ENCODE measurements around the gene FGF7. TPM values are rescaled to one million over a fixed set of nuclear protein-coding genes. Genes with fewer than 3 reads are reported as not detected.
"Not testable (repeated sequence)": the region's sequence is repeated elsewhere in the genome, so short reads cannot be mapped to it uniquely, and the experiment has no call there.

FGF7 gene
- total RNA-seq, 4 donors from 2014 or later, result 102 to 240 (median 175) TPM

DNA sequence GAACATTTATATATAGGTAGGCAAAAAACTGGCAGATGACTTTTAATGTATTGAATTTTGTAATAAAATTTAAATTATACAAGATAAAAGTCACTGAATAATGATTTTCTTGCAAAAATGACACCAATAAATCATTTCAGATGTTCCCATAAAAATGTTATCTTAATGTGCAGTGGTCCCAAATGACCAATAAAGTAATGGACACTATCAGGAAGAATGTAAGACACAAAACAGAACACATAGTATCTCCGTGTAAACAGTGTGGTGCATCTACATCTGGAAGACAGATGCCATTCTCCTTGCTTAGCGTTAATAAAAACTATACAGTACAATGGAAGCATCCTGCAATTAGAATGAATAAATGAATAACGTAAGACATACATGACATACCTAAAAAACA is 41.5 kb downstream of the FGF7 start:
- no peak for DNase-seq (ENCODE audit: low spot score in 2 of 2)
- Histone ChIP-seq H3K4me3 (no peak overlapping the region), H3K9me3 (no peaks in the 10 kb centered on the region), H3K27ac (no peak overlapping the region), H3K27me3 (no peaks in the 10 kb centered on the region), H3K4me1 (peaks cover 4 to 82% (median 15%) of the 10 kb centered on the region in 4 donors), H3K36me3 (no peaks in the 10 kb centered on the region)
- TF ChIP-seq CTCF (IDR thresholded peaks at IDR 0.05), result no peak
- TF ChIP-seq POLR2A (IDR thresholded peaks at IDR 0.05), result no peak
- no peak for TF ChIP-seq EP300 (IDR thresholded peaks at IDR 0.05)
- WGBS, 2 donors, result 76 to 84% methylated on average over 3 of the region's 3 CpGs

DNA sequence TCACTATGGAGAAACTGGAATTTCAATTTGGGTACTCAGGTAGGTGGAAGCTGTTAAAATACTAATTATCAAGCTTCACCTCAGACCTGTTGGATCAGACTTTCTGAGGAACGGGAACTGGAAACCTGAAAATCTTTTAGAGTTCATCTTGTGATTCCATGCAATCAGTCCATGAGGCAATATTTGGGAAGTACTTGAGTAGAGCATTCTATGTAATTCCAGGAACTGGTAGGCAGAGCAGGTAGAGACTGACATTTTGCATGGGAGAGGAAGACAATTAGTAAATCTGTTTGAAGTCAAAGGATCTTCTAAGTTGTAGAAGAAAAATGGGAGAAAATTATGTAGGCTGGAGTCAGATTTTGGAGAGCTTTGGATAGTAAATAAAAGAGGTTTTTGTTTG is 43.1 kb downstream of the FGF7 start:
- 85 to 86% methylated on average over 1 of the region's 1 CpG for WGBS, 2 donors

DNA sequence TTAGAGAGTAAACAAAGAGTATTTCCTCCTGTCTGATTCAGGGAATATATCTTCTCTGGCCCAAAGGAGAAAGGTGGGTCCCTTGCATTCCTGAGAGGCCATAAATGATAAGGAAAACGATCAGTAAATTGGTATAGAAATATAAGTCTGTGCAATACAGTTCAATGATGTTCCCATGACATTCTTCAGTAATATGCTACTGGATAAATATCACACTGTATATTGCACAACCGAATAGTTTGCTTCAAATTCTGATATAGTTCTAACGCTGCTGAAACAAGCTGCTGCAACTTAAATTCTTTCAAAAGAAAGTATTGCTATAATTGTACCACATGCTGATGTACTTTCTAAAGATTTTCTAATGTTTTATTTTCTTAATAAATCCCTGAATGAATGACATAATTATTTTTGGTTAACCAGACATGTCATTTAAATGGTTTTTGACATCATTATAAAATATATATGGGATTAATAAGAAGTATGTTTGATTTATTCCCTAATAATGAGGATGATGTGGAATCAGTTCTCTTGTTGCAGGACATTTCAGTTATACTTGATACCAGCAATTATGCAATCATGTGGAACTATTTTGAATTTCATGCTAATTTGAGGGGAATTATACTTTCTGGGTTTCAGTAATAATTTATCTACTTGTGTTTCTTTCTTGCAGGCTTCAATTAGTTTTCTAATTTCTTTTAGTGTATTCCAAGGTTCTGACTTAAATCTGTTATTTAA is 44.9 kb downstream of the FGF7 start:
- Histone ChIP-seq H3K4me1 (peaks cover 0 to 59% (median 0%) of the 10 kb centered on the region in 4 donors), H3K4me3 (peak overlapping the region in 1 of 4 donors; percentile 22)

More for the DNA sequence above, 43.1 kb downstream of the FGF7 start:
- Histone ChIP-seq H3K4me3 (peak overlapping the region in 2 of 4 donors; percentile 12 to 32), H3K27ac (peak overlapping the region; percentile 37 to 78 (median 70)), H3K27me3 (no peaks in the 10 kb centered on the region), H3K36me3 (no peaks in the 10 kb centered on the region), H3K9me3 (no peaks in the 10 kb centered on the region), H3K4me1 (peaks cover 4 to 68% (median 11%) of the 10 kb centered on the region in 4 donors)
- DNase-seq (ENCODE audit: low spot score in 2 of 2), result no peak
- TF ChIP-seq CTCF (IDR thresholded peaks at IDR 0.05) (no peak), POLR2A (IDR thresholded peaks at IDR 0.05) (no peak), EP300 (IDR thresholded peaks at IDR 0.05) (no peak)

DNA sequence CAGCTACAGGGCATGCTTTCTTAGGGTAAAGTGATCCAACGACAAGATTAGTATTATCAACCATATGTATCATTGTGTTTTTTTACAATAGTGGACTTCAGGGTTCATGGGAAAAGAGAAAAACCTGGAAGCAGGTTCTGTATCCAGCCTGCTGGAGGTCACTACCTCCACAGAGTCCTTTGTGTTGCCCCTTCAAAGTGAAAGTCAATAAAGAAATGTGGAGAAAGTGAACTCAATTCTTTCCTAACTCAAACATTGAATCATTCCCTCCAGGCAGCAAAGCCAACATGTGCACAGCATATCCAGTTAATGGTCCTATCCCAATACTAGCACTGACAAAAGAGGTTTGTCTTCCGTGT is 45.4 kb downstream of the FGF7 start:
- DNase-seq (ENCODE audit: low spot score in 2 of 2), result no peak
- 32 to 44% methylated on average over 2 of the region's 2 CpGs for WGBS, 2 donors
- Histone ChIP-seq H3K27ac (peak overlapping the region in 3 of 4 donors; percentile 17 to 78 (median 63)), H3K36me3 (no peaks in the 10 kb centered on the region), H3K9me3 (no peaks in the 10 kb centered on the region), H3K27me3 (no peaks in the 10 kb centered on the region), H3K4me1 (peaks cover 0 to 54% (median 0%) of the 10 kb centered on the region in 4 donors), H3K4me3 (peak overlapping the region in 2 of 4 donors; percentile 4 to 22)
- TF ChIP-seq EP300 (IDR thresholded peaks at IDR 0.05) (peak in 1 of 2 donors; percentile 17), POLR2A (IDR thresholded peaks at IDR 0.05) (no peak), CTCF (IDR thresholded peaks at IDR 0.05) (no peak)

More for the DNA sequence above, 44.9 kb downstream of the FGF7 start:
- TF ChIP-seq EP300 (IDR thresholded peaks at IDR 0.05), result no peak
- H3K27ac ChIP-seq, result peak overlapping the region; percentile 17 to 78 (median 70)
- H3K36me3 ChIP-seq, result no peaks in the 10 kb centered on the region
- DNase-seq (ENCODE audit: low spot score in 2 of 2), result no peak
- no peaks in the 10 kb centered on the region for H3K9me3 ChIP-seq
- H3K27me3 ChIP-seq, result no peaks in the 10 kb centered on the region
- WGBS, 2 donors, result 52 to 56% methylated on average over 3 of the region's 3 CpGs

GRCh38 chr15:49471248-49471647 is 48.2 kb downstream of the FGF7 start:
- H3K27ac ChIP-seq; H3K36me3 ChIP-seq; DNase-seq (ENCODE audit: low spot score in 2 of 2); H3K9me3 ChIP-seq; H3K4me3 ChIP-seq; H3K27me3 ChIP-seq: not testable (repeated sequence)
- WGBS, 2 donors, result 76 to 92% methylated on average over 4 of the region's 4 CpGs
- TF ChIP-seq CTCF (IDR thresholded peaks at IDR 0.05), result peak in 1 of 5 experiments; percentile 11
- H3K4me1 ChIP-seq, result peaks cover 0 to 33% (median 0%) of the 10 kb centered on the region in 4 donors
